ENCODE results near the gene CLEC2L.

DNA sequence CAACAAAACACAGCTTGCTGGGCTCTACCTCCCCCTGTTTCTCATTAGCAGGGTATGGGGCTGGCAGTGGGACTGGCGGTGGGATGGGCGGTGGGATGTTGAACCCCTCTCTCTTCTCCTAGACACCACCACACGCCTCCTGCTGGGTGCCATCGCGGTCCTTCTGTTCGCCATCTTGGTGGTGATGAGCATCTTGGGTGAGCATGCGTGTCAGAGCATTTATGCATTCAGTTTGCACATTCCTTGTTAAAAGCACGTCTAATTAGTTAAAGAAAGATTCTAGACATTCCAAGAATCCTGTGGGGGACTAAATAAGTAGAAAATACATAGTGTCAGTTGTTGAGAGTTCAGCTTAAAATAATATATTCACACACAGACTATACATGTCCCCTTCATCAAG lies 12.7 kb downstream of the CLEC2L start:
- no peak for TF ChIP-seq EZH2 (IDR thresholded peaks at IDR 0.05; ENCODE audit: borderline replicate concordance, low read depth, low read length, poor library complexity, severe bottlenecking)
- TF ChIP-seq, protein P1, sequence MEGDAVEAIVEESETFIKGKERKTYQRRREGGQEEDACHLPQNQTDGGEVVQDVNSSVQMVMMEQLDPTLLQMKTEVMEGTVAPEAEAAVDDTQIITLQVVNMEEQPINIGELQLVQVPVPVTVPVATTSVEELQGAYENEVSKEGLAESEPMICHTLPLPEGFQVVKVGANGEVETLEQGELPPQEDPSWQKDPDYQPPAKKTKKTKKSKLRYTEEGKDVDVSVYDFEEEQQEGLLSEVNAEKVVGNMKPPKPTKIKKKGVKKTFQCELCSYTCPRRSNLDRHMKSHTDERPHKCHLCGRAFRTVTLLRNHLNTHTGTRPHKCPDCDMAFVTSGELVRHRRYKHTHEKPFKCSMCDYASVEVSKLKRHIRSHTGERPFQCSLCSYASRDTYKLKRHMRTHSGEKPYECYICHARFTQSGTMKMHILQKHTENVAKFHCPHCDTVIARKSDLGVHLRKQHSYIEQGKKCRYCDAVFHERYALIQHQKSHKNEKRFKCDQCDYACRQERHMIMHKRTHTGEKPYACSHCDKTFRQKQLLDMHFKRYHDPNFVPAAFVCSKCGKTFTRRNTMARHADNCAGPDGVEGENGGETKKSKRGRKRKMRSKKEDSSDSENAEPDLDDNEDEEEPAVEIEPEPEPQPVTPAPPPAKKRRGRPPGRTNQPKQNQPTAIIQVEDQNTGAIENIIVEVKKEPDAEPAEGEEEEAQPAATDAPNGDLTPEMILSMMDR (conservative IDR thresholded peaks at IDR 0.05; ENCODE audit: low read depth, low read length) = no peak

All from A673 (cell line).